GM21423 (cell line): ENCODE data around the gene INTS11.

Experiments
- ATAC-seq: cut with Tn5 transposase; IDR thresholded peaks from one replicate; pipeline ENCODE4 v1.9.1; 2021; ENCODE audit warnings: mild to moderate bottlenecking, moderate library complexity; ENCODE audit not compliant: unreplicated experiment

Gene INTS11

GRCh38 chr1:1272341-1273208 lies 51.9 kb downstream of the INTS11 start:
- no peak for ATAC-seq

DNA sequence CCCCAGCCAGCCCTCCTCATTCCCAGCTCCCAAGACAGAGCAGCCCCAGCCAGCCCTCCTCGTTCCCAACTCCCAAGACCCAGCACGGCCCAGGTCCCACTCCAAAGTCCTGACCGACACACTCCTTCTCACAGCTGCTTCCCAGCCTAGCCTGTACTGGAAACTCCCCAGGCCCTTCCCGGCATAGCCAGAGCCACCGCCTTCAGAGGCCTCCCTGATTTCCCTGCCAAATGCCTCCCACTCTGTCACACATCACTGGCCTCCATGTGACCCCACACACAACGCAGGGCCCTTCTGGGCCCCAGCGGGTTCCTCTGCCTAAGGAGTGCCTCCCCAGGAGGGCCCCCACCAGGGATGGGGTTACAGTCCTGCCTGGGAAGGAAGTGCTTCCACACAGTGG lies 53.6 kb downstream of the INTS11 start:
- ATAC-seq: no peak

DNA sequence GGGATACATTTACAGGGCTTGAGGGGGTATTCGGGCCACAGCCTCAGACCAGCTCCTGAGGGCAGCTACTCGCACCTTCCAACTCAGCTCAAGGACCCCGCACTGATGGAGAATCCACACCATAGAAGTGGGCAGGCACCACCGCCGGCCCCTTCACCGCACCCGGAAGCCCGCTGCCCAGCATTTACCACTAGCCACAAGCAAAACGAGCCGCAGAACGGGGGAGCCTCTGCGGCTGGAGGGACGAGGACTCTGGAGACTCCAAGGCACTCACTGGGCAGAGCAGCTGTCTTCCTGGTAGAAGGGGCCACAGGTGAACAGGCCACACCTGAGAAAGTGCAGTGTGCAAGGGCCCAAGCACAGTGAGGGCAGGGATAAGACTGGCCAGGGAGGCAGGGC lies 56.2 kb downstream of the INTS11 start:
- ATAC-seq: no peak

- ATAC-seq: no peak
Measured at GRCh38 chr1:1267488-1268283, 56.8 kb downstream of the INTS11 start.

GRCh38 chr1:1264868-1265272 lies 59.6 kb downstream of the INTS11 start:
- no peak for ATAC-seq

- ATAC-seq: no peak
Measured at GRCh38 chr1:1264026-1264425, 60.4 kb downstream of the INTS11 start.

- no peak for ATAC-seq
Measured at GRCh38 chr1:1262758-1263157, 61.7 kb downstream of the INTS11 start.

GRCh38 chr1:1262071-1262470 lies 62.4 kb downstream of the INTS11 start:
- ATAC-seq: no peak
